GM19397 (cell line): ENCODE data around the gene THOC7.

Experiments
- ATAC-seq: cut with Tn5 transposase; IDR thresholded peaks from one replicate; pipeline ENCODE4 v1.9.1; 2021; ENCODE audit warnings: mild to moderate bottlenecking, moderate library complexity; ENCODE audit not compliant: unreplicated experiment

THOC7 gene

DNA sequence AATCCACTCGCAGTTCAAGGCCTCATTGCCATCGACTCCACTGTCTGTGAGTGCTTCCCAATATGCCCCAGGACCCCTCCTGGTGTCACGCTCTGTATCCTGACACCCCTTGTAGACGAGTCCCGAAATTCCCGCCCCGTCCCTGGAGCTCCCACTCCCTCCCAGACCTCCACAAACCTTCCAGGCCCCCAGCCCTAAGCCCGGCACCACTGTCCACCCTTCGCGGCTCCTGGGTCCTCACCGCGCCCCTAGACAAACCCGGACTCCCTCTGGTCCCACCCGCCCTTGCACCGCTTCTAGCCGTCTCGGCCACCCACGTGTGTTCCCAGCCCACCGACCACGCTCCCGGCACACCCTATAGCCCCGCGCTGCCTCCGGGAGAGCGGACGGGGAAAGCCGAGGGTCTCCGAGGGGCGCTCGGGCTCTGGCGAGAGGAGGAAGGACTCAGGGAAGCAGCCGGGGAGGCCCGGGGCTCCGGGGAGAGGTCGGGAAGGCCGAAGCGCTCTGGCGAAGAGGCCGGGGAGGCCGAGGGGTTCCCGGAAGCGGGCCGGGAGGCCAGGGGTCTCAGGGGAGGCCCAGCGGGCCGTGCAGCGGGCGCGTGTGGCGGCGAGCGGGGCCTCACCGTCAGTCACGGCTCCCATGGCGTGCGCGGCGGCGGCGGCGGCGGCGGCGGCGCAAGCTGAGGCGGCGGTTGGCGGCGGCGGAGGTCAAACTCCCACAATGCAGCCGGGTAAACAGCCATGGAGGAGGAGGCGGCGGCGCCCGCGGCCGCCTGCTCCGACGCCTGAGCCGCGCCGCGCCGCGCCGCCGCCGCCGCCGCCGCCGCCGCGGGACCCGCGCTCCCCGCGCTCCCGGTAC, at the start of gene THOC7, which contains the start of gene ATXN7:
THOC7 (minus strand) TSS at position 656 of the 858 bp plus-strand sequence; CDS start at position 641, 15 bp downstream.
ATXN7 (plus strand) TSS at position 718 of the 858 bp plus-strand sequence. CDS start 48,732 bp downstream, outside the sequence.
- peak; percentile 79 for ATAC-seq

DNA sequence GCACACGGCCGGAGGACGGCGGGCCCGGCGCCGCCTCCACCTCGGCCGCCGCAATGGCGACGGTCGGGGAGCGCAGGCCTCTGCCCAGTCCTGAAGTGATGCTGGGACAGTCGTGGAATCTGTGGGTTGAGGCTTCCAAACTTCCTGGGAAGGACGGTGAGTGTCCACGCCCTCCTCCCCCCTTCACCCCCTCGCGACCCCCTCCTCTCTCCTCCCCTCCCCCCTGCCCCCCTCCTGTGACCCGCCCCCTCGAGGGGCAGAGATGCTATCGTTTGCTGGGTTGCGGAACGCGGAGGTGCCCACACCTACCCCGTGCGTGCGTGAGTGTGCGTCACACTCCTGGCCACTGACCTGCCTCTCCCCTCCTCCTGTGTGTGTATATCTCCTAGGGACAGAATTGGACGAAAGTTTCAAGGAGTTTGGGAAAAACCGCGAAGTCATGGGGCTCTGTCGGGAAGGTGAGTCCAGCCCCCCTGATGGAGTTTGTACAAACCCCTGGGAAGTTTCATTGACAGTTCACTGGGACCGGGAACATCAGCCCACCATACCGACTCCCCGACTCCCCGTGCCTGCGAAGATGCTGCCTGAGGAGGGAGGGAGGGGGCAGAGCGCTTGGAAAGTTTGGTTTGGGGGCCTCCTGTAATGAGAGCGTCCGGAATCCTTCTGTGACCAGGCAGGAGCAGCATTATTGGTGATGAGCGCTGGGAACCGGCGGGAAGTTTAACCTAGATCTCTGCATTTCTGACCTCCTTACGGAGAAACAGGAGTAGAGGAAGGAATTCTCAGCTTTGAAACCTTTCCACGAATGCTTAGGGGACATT, 49.4 kb upstream of the THOC7 start:
- ATAC-seq, result peak; percentile 10

DNA sequence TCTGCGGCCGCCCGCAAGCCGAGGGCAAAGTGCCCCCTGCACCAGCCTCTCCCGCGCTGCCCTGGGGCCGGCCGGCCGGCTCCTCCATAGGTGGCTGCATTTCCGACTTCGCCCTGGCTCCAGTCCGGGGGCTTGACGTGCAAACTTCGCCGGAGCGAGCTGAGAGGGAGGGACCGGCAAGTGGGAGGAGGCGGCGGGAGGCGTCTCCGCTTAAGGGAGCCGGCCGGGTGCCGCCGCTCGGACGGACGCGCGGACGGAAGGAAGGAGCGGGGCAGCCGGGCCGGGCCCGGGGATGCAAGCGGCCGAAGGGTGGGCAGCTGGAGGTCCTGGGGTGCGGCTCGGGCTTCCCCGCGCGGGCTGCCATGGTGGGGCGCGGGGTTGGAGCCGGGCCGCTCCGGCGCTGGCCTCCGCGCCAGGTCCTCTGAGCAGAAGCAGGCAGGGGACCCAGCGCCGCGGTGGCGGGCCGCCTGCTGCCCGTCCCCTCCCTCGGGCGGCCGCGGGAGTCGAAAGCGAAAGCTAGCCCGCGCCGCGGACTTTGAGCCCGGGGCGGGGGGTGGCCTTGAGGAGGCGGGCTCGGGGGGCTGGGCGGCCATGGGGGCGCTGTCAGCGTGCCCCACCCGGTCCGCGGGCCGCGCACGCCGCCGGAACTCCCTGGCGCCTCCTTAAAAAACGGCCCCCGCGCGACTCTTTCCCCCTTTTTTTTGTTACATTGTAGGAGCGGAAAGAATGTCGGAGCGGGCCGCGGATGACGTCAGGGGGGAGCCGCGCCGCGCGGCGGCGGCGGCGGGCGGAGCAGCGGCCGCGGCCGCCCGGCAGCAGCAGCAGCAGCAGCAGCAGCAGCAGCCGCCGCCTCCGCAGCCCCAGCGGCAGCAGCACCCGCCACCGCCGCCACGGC, 48.5 kb upstream of the THOC7 start, which contains the start of gene SCAANT1:
SCAANT1 (minus strand) TSS at position 511 of the 895 bp plus-strand sequence.
- peak; percentile 79 for ATAC-seq

DNA sequence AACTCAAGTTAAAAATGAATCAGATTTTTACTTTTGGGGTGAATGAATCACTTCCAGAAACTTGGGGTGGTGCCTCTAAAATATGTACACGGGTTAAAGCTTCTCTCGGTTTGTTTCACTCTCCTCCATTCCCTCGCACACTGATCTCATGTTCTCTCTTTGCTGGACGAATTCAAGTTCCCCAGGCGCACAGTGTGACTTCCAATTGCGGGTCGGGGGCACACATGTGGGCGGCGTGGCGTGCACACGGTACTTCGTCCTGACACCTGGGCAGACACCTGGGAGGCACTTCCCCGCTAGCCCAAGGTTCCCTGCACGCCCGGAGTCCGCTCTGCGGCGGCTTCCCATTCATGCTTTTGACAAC, 47.9 kb upstream of the THOC7 start:
- no peak for ATAC-seq

DNA sequence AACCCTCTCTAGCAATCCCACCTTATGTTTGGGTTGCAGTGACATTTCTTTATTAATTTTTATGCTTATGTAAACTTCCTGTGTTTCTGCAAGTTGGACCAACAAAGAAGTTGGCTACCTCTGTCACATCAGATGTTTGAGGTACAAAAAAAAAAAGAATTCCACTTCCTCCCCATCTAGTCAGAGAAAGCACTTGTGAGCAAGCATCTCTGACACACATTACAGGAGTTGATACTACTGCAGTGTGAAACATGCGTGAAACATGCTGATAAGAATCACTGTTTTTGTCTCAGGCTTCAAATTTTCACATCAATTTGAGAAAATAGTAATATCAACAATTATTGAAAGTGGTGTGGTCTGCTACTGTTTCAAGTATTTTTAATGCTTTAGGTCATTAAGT, 47.3 kb upstream of the THOC7 start:
- ATAC-seq, result no peak

DNA sequence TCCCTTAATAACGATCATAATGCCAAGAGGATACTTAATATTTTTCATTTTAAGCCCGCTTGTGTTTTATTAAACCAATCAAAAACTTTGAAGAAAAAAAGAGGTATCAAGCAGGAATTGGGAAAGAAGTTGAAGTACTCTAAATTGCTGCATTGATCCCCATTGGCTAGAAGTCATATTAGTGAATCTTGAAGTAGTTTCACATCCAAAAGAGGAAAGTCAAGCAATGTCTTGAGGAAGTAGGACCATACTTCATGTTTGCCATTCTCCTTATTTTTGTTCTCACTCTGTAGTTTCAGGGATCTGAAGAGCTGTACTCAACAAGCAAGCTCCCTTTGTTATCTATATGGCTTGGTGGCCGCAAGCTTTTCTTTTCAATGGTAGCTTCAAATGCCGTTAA, 46.4 kb upstream of the THOC7 start:
- no peak for ATAC-seq

DNA sequence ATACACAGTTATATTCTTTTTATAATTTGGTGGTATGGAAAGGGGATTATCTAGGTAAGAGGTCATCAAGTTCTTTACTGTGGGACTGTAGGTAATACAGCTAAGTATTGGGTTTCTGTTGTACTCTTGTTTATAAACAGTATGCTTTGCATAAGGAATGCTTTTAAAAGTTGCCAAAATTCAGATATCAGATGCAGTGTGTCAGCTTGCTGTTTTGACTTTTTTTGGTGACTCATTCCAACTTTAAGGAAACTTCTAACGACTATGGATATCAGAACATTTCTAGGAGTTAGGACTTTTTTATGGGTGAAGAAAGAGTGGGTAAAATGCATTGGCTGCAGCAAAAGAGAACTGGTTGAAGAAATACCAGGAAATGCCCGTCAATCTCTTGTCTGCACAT, 45.8 kb upstream of the THOC7 start:
- ATAC-seq, result no peak

DNA sequence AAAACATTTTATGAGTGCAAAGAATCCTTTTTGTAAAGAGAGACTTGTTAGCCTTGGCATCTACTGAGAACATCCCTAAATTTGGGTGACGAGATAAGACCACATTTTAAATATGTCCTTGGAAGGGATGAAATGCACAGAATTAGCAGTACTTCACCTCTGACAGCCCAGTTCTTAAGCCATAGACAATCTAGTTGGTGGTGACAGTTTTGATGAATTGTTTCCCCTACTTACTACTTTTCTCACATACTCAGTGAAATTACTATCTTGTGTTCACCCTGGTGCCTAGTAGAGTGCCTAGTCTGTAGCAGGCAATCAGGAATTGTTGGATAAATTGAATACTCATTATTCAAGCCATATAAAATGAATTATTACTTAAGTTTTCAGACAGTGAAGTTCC, 45.2 kb upstream of the THOC7 start:
- no peak for ATAC-seq

DNA sequence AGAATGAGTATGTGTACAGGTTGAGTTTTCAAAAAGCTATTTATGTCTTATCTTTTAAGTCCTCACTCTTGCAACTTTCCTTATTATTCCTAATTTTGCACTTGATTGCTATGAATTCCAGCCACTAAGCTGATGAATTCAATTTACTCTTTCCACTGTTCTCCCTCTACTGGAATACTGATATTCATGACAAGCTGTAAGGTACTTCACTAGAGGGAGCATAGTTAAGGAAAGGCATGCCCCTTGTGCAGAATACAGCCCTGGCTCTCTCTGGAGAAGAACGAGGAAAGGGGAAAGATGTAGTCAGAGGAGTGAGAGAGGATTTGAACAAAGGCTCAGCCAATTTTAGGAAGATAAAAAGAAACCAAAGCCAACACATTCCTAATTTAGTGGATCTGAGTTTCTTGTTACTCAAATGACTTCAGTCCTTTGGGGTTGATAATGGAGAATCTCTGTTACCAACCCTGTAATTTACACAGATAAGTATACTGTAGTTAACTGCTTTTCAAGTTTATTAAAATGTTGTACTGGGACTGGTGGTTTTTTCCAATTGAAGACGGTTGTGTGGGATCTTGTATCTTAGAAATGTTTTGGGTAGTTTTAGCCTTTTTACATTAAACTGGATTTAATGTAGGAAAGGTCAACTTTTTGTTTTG, 44.6 kb upstream of the THOC7 start:
- no peak for ATAC-seq

DNA sequence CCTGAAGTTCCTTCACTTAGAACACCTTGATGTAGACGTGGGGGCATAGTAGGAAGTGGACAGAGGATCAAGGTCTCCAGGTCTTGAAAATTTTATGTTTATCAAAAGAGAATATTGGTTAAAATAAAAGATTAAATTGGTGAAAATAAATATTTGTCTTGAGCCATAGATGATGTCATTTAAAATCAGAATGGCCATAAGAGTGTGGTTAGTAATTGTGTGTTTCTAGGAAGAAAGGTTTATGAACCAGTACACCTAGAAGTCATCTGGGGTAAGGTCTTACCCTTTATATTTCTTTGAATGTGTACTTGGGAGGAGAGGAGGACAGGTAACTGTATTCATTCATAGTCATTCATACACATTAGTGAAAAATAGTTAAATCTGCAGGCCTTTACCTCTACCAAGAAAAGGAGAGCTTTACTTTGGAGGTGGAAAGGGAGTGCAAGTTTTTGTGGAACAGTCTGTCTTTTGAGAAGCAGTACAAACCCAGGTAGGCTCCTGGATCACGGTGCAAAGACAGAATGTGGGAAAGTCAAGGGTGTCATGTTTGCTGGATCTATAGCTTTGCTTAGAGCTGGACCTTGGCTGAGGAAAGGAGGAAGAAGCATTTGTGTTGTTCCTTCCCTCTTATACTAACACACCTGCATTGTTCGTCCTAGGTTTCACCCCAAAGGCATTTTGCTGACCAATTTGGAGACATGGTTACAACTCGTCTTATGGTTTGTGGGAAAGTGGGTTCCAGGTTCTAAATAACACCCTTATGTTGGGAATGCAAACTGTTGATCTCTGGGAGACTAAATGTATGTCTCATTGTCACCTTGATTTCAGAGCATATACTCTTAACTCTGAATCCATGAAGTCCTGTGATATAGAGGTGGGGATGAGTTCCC, 42.4 kb upstream of the THOC7 start:
- no peak for ATAC-seq

DNA sequence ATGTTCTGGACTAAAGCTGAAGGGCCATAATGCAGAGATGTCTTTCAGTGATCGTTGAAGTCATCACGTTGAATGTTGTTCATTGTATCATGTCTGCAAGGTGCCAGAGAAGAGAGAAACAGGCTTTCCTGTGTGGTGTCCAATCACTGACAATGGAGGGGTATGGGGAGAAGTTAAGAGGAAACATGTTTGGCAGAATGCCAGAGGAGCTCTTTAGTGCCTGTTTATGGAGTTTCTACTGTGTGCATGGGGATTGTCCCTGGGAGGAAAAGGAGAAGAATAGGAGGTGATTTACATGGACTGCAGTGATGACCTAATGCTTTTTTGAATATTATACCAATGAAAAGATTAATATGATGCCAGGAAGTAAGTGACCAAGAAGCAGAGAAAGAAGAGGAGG, 36.9 kb upstream of the THOC7 start:
- ATAC-seq, result no peak

DNA sequence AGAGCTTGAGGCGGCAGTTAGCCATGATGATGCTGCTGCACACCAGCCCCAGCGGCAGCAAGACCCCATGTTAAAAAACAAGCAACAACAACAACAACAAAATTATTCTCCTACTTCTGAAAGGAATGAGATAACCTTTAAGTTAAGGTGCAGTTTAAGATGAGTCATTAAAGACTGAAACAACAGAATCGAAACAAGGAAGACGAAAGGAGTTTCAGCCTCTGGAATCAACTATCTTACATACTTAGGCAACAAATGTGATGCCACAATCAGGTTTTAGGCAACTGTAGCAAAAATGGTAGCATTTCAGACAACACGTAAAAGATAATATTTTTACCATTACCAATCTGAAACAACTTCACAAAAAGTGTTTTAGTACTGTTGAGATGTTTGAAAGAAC, 36.4 kb upstream of the THOC7 start:
- ATAC-seq, result no peak

DNA sequence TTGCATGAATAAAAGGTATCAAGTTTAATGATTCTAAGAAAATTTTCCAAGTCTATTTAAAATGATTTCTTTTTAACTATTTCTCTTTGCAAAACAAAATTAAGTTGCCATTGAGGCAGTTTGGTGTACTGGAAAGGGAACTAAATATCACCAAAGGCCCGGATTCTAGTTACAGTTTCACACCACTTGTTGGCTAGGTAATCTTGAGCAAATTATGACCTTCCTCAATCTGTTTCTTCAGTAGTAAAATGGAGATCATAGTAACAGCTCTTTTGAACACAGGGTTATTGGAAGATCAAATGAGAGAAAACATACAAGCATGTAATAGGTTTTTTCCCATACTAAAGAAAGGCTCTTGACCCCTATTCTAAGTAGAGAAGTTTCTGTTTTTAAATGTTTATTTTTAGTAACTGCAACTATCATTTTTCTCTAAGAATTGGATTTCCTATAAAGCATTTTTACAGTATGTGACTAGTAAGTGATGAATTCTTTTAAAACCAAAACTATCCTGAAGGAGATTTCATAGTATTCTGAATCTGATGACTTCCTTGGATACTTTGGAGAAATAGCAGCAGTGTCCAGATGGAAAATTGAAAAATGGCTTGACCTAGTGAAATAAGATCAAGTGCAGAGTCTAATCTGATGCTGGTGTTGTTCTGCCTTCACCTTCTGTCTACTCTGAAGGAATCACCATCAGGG, 32.9 kb upstream of the THOC7 start:
- ATAC-seq, result no peak

DNA sequence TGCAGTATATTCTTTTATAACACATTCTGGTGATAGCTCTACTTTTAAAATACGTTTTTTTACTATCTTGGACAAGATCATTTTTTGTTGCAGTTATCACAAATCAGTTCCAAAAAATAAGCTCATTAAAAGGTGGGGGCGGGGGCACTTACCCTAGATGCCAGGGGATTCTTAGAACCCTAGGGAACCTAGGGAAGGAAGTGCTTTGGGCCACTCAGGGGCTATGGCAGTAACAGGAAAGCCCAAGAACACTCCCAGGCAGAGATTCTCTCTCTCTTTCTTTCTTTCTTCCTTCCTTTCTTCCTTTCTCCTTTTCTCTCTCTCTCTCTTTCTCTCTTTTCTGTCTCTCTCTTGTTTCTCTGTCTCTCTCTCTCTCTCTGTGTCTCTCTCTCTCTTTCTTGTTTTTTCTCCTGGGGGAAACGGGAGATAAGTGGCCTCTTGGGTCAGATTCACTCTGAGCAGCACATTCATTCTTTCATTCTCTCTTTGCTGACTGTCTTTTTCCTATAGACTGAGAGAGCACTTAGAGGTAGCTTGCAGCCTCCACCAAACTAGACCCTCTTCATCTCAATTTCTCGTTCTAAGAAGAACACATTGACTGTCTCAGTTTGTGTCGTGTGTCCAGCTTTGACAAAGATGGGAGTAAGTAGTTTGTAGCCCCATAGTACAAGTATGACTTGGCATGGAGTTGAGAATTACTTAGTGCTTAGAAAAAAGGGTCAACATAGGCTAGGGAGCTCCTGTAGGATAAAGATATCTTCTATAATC, 32.0 kb upstream of the THOC7 start:
- ATAC-seq, result no peak

DNA sequence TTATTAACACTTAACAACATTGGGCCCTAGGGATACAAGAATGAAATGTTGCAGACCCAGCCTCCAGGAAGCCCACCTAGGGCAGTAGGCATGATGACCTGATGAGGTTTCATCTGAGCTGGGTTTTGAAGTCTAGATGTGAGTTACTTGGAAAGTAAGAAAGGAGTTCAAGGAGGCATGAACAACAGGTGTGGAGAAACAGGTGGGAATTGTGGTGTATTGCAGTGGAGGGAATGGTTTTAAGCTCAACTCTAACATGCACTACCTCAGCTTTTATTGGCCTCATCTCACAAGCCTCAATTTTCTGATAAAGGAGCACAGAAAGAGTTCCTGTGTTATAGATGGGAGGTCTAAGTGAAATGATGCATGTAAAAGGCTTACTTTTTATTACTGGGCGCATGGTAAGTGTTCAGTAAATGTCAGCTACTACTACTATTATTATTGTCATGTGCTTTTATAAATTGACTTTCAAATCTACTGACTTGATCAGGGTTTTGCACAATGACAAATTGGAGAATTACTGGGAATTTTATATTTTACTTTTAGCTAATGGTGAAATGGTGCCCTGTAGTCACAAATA, 29.3 kb upstream of the THOC7 start:
- no peak for ATAC-seq

DNA sequence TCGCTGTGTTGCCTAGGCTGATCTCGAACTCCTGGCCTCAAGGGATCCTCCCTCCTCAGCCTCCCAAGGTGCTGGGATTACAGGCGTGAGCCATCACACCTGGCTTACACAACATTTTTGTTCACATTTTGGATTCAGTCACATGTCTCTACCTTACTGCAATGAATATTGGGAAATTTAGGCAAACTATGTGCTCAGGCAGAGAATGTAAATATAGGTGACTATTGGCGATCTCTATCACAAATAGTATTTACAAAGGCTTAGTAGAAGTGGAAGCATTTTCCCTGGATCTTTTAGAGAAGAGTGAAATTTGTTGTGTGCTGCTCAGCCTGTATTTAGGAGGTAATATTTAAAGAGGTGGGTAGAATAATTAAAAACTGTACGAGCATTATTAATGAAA, 27.9 kb upstream of the THOC7 start:
- ATAC-seq, result no peak

DNA sequence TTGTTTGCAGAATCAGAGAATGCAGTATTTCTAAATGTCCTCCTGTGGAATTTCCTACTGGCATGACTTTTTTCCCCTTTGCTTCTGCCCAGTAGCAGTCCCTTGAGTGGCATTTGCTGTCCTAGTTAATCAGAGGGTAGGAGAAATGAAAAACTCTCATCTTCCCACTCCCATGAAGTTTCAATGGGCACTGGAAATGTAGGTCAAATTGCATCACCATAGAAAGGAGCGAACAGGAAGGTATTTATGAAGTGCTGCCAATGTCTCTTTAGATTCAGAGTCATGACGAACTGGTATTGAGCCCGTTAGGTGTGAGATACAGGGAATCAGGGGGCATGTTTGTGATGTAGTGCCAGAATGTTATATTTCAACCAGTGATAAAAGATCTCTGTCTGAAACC, 23.3 kb upstream of the THOC7 start:
- ATAC-seq, result no peak

DNA sequence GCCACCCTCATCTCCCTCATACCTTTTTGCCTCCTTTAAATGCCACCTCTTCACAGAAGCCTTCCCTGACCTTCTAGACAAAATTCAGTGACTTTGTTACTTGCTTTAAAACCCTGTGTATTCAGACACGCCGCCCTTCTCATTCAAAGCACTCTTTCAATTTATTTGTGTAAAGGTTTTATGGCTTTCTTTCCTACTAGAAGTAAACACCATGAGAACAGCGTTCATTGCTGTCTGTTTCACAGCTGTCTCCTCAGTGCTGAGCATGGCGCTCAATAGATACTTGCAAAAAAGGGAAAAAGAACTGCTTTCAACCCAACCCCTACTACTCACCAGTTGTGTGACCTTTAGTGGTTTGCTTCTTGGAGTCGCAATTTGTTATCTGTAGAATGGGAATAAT, 17.0 kb upstream of the THOC7 start:
- no peak for ATAC-seq
